SH-SY5Y (cell line): ENCODE results near the gene CPB2.

Experiments used
- GATA2 ChIP-seq: IDR thresholded peaks from 2 replicates; pipeline ENCODE4 v1.6.1; 2011; ENCODE audit warnings: mild to moderate bottlenecking, low read depth, low read length
- GATA3 ChIP-seq: IDR thresholded peaks from 2 replicates; pipeline ENCODE4 v1.6.1; 2011; ENCODE audit warnings: low read depth, mild to moderate bottlenecking, low read length, moderate library complexity

GRCh38 chr13:46146898-46147297, 42.1 kb upstream of the CPB2 start:
- TF ChIP-seq GATA2: no peak
- no peak for TF ChIP-seq GATA3
